HG03175 (cell line): ENCODE data around the gene SEC14L3.

Experiments
- ATAC-seq: cut with Tn5 transposase; IDR thresholded peaks from one replicate; pipeline ENCODE4 v1.9.1; 2021; ENCODE audit warnings: mild to moderate bottlenecking, moderate library complexity; ENCODE audit not compliant: unreplicated experiment

Gene SEC14L3

DNA sequence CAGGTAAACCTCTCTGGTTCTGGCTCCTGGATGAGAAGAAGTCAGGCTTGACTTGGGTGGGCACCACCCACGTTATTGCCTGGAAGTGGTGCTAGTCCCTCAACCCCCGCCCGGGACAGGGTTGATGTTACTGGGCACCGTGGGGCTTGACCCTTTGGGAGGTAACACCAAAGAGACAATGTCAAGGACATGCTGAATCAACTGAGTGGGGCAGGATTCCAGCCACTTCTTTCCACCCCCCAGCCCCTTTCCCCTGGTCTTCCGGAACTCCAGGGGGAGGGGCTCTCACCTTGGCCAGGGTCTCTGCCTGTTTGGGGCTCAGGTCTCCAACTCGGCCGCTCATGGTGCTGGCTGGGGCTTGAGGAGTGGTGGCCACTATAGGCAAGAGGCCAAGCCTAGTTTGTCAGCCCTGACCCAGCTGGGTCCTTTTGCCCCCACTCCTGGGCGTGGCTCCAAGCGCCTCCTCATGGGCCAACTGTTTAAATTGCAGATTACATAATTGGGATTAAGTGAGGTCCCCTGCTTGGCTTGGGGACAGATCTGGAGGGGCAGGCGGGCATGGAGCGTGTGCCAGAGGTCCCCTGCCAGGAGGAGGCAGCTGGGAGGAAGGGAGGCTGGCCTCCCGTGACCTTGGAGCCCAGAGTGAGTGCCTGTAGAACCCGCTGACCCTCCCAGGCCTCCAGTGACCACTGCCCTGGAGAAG lies at the start of gene SEC14L3:
SEC14L3 (minus strand) TSS at position 402 of the 703 bp plus-strand sequence; CDS start at position 343, 59 bp downstream.
- ATAC-seq = no peak

DNA sequence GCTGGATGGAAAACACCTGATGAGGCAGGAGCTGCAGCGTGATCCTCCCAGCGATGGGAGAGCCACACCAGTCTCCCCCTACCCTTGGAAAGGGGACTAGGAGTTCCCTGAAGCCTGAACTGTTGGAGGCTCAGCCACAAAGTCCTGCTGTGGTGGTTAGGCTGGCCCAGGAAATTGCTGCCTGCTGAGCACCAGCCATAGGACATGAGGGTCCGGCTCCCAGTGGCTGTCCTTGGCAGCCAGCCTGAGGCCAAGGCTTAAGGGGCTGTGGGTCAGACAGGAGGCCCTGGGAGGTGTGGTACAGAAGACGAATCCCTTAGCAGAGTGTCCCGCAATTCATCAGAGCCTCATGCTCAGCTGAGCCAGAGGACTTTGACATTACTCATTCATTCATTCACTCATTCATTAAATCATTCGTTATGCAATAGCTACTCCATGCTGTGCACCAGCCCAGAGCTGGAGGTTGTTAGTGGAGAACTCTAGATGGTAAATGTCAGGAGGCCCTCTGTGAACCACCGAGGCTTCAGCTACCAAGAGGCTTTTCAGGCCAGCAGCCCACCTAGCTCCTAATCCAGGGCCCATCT lies 48.1 kb upstream of the SEC14L3 start:
- no peak for ATAC-seq

DNA sequence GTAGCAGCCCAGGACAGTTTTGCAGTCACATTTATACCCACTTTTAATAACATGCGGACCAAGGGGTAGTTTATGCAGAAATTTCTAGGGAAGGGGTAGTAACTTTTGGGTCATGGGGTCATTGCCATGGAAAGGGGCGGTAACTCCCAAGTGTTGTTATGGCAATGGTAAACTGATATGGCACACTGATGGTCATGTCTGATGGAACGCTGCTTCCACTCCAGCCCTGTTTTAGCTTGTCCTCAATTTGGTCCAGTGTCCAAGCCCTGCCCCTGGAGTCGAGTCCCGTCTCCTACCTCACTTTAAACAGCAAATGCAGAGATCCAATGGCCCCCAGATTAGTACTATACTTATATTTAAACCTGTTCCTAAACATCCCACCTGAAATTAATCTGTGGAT lies 44.9 kb upstream of the SEC14L3 start:
- no peak for ATAC-seq

DNA sequence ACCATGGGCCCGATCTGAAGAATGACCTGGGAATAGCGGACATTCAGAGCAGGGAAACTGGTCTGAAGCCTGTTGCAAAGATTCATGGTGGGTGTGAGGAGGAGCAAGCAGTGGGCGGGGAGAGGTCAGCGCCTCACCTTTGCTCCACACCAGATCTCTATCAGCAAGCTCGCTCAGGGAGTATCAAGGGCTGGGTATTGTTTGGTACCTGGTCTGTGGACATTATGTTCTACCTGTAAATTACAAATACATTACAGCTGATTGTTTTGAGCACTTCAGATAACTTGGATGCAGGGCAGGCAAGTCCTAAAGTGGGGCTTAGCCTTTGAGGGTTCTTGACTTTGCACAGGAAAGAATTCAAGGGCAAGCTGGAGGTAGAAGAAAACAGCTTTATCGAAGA lies 44.5 kb upstream of the SEC14L3 start:
- no peak for ATAC-seq

DNA sequence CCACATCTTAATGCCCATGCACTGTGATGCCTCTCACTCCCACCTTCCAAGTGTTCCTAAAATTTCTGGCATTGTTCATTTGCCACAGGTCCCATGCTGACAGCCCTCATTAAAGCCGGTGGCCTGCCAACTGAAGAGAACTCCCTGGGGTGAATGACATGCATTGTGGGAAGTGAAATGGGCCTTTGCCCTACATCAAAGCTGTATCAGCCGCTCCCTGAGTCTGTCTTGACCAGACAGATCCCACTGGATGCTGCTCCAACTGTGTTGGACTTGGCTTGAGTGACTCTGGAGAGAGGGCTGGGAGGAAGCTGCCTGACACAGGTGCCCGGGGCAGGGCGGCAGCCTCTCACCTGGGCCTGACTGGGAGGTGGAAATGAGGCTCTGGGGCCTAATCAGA lies 42.4 kb upstream of the SEC14L3 start:
- no peak for ATAC-seq

DNA sequence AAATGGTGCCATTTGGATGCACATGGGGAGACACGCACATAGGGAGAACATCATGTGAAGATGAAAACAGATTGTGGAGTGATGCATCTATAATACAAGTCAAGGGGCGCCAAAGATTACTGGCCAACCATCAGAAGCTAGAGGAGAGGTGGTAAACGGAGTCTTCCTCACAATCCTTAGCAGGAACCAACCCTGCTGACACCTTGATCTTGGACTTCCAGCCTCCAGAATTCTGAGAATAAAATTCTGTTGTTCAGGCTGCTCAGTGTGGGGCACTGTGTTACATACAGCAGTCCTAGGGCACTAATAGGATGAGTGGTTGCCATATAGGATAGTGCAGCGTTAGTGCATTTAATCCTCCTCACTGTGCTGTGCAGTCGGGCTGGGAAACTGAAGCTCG lies 41.6 kb upstream of the SEC14L3 start:
- no peak for ATAC-seq

DNA sequence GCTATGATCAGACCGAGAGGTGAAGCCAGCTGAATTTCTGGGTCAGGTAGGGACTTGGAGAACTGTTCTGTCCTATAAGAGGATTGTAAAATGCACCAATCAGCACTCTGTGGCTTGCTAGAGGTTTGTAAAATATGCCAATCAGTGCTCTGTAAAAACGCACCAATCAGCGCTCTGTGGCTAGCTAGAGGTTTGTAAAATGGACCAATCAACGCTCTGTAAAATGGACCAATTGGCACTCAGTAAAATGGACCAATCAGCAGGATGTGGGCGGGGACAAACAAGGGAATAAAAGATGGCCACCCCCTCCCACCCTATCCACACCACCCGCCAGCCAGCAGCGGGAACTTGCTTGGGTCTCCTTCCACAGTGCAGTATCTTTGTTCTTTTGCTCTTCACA lies 40.1 kb upstream of the SEC14L3 start:
- ATAC-seq = no peak

DNA sequence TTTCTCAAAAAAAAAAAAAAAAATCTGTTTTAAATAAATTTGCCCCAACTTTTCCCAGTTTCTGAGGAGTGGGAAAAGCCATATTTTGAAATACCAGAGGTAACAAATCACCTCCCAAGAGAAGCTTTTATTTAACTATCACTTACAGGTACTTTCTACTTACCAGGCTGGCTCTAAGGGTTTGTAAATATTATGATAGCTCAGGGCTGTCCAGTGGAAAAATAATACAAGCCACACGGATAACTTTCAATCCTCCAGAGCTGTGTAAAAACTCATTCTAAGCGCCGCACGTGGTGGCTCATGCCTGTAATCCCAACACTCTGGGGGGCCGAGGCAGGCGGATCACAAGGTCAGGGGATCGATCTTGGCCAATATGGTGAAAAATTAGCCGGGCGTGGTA lies 39.3 kb upstream of the SEC14L3 start:
- no peak for ATAC-seq

DNA sequence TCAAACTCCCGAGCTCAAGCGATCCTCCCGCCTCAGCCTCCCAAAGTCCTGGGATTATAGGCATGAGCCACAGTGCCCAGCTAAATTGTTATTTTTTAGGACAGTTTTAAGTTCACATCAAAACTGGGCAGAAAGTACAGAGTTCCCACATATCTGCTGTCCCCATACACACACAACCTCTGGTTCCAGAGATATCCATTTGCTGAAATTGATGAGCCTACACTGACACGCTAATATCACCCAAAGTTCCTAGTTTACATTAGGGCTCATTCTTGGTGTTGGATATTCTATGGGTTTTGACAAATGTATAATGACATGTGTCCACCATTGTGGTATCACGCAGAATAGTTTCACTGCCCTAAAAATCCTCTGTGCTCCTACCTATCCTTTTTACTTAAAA lies 36.4 kb upstream of the SEC14L3 start:
- ATAC-seq = no peak

DNA sequence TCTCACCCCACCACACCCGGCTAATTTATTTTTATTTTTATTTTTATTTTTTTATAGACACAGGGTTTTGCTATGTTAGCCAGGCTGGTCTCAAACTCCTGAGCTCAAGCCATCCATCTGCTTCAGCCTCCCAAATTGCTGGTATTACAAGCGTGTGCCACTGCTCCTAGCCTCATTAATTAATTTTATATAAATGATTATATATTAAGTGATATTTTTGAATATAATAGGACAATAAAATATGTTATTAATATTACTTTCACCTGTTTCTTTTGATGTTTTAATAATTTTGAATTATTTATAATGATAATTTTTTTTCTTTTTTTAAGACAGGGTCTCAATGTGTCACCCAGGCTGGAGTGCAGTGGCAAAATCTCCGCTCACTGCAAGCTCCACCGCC lies 35.9 kb upstream of the SEC14L3 start:
- no peak for ATAC-seq

DNA sequence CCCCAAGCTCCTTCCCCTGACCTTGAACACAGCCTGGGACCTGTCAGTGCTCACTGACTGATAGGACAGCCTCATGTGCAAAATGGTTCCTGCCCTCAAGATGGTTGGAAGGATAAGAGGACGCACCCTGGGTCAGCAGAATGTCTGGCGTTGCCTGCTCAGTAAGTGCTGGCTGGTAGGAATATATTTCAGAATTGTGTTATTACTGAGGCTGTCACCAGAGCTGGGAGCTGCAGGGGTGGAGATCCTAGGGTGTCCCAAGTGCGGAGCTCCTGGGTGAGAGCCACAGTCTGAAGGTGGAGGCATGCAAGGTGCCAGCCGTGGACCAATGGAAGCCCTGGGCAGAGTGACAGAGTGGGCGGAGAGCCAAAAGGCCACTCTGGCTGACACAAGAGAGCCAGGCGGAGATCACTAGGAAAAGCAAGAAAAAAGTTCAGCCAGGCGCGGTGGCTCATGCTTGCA lies 34.7 kb upstream of the SEC14L3 start:
- ATAC-seq = no peak

DNA sequence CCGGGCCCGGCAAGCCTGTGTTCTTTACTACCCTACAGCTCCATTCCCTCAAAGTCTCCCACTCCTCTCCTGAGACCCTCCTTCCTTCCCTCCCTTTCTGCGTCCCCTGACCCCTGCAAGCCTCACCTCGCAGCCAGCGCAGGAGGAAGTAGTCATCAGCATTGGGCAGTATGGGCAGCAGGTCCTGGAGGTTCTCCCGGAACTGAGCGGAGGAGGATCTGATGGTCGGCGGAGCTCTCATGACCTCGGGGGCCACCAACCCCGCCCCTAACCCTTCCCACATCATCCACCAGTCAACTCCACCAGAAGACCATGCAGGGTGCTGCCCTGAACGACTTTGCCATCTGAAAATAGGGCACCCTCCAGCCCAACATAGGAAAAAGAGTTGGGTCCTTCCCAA lies 31.7 kb upstream of the SEC14L3 start:
- ATAC-seq = no peak

DNA sequence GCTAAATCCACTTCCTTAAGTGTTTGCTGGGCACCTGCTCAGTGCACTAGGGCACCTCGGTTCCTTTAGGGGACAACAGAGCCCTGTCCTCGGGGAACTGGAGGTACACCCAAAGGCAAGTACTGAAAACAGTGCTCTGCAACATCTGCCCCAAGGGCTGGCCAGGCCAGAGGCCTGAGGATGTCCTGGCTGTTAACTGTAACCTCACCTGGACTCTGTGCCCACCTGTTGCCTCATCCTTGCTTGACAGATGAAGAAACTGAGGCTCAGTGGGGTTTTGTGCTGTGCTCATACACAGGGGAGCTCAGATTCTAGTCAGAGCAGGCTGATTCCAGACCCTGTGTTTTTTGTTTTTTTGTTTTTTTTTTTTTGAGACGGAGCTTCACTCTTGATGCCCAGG lies 31.1 kb upstream of the SEC14L3 start:
- ATAC-seq = no peak

DNA sequence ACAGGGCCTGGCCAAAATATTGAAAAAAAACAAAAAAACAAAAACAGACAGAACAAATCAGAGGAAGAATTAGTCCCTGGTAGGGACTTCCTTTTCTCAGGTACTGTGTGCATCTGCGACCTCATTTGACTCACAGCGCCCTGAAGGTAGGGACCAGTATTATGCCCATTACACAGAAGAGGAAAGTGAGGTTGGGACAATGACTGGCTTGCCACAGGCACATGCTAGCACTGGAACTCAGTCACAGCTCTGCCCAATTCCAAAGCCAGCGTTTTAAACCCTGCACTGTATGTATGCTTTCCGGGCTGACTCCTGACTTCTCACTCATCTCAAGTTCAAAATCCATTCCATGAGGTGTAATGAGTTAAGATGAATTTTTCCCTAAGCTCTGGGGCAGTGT lies 30.3 kb upstream of the SEC14L3 start:
- no peak for ATAC-seq

DNA sequence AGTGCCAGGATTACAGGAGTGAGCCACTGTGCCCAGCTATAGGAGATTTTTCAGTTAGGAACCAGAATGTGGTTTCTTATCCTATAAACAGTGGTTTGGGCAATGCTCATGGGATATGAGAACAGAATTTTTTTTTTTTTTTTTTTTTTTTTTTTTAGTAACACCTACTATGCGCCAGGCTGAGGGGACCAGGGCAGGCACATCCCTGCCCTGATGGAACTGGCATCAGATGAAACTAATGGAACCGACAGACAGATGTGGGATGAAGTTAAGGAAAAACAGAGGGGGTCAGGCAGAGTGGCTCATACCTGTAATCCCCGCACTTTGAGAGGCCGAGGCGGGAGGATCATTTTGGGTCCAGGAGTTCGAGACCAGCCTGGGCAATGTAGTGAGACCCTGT lies 28.8 kb upstream of the SEC14L3 start:
- ATAC-seq = no peak

DNA sequence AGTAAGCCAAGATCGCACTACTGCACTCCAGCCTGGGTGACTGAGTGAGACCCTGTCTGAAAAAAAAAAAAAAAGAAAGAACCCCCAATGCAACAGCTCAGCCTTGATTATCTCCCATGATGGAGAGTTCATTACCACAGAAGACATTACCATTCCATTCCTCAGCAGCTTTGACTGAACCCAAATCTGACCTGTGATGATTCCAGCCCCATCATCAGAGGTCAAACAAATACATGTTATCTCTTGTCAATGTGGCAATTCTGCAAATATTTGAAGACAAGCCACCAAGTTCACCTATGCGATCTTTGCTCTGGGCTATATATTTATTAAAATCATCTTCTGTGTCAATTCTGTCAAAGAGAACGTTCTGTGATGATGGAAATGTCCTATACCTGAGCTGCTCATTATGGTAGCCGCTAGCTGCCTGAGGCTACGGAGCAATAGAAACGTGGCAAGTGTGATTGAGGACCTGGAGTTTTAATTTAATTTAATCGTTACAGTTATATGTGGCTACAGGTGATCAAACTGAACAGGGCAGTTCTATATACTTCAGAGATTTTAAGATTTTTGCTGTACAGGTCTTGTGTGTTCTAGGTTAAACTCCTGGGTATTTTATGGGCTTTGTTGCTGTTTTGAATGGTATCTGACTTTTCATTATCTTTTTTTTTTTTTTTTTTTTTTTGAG lies 25.8 kb upstream of the SEC14L3 start:
- ATAC-seq = no peak

DNA sequence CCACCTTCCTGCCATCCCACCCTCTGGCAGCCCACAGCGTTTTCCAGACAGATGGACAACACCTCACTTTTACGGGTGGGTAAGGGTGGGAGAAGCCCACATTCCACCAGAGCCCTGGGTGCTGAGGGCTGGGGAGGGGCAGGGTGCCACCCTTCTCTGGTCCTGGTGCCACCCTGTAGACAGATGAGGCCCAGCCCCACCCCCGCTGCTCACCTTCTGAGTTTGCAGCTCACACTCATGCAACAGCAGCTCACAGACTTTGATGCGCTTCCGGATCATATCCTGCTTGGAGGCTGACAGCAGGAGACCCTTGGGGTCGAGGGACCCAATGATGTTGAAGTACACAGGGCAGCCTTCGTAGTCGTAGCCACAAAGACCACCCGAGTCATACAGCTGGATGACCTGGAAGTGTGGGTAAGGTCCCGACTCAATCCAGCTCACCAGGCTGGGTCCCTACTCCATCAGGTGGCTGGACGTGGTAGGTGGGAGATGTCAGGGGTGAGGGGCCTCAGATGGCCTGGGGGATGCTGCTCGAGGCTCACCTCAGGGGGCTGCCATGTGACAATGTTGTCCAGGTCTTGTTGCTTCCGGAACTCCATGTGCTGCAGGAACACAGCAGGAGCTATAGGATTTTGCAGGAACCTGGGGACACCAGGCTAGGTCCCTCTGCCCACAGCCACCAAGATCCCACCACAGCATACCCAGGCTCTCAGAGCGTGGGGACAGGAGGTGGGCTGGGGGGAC lies 23.4 kb upstream of the SEC14L3 start:
- no peak for ATAC-seq

DNA sequence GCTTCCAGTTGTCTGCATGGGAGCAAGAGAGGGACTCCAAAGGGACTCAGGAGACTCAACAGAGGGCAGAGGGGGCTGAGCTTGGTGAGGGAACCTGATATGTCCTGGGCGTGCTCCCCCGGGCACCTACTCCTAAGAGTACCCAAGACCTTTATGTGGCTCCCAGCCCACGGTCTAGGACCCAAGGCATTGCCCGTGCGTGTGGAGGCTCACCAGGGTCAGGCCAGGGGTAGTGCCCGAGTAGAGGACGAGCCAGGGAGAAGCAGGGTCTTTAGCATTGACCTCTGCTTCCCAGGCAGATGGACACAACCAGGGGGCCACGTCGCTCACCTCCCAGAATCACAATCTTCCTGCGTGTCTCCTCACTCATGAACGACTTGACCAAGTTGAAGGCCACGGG lies 20.3 kb upstream of the SEC14L3 start:
- no peak for ATAC-seq

DNA sequence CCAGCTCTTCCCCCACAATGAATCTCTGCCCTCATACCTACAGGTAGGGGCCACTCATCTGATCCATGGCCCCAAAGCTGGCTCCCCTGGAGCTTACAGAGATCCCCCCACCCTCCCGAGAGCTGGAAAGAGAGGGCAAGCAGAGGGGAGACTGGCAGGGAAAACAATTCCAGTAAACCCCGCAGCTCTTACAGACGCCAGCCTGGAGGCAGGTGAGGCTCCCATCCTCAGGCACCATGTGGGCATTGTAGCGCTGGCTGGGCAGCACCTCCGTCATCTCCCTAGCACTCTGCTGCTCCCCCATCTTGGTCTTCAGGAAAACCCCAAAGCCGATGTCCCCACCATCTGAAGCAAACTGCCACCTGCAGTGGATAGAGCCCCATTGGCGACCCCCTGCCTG lies 19.6 kb upstream of the SEC14L3 start:
- ATAC-seq = no peak

DNA sequence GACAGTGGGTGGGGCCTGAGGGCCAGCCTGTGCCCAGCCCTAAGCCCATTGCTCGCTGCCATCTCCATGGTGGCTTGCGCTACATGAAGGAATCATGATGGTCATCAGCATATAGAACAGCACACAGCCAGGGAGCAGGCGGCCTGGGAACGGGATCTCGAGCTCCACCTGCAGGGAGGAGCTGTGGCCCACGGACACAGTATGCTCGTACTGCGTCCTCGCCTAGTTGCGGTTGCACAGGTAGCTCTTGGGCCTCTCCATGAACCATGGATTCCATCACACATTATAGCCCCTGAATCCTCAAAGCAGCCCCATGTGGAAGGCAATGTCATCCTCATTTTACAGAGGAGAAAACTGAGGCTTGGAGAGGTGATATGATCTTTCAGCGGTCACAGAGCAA lies 18.6 kb upstream of the SEC14L3 start:
- no peak for ATAC-seq

DNA sequence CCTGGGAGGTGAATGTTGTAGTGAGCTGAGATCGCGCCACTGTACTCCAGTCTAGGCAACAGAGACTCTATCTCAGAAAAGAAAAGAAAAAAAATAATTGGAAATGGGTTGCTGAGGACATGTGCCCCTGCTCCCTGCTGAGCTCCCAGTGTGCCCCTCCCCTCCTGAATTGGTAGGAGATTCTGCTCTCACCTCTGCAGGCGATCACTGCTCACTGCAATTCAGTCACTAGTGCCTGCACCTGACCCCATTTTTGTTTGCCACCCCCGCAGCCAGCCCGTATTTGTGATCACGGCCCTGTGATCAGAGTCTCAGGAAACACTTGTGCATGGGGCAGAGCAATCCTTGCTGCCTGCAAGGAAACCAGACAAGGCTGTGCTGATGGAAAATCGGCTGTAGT lies 16.3 kb upstream of the SEC14L3 start:
- no peak for ATAC-seq

DNA sequence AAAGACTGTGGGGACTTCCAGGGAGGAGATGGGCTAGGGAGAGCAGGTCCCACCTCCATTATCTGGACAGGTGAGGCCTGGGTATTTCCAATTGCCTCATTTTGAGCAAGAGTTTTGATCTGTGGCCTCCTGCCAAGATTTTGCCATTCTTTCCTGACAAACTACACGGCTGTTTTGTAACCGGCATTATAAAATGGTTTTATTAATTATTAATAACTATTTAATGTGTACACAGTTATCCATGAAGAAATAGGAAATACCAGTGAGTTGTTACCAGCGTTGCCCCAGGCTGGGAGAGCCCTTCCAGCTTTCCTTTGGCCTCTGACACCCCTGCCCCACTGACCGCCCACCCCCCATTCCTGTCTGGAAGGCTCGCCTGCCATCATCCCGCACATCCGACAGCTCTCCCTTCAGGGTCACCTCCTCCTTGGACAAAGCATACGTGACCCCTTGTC lies 14.9 kb upstream of the SEC14L3 start:
- no peak for ATAC-seq
